K562 (cell line): ENCODE data around the gene TMF1. TPM values are rescaled to one million over a fixed set of nuclear protein-coding genes. Genes with fewer than 3 reads are reported as not detected.

Experiments
- ATAC-seq: fragments of 200-7000 bp; cut with Tn5 transposase; 3 replicates; pipeline ENCODE4 v1.9.1; 2020; ENCODE audit warnings: moderate library complexity
- BruUV-seq: library from RNA; stranded (reverse); fragments of 400-500 nt; replicated peaks from 2 replicates; lab custom pipeline; 2021; lab: Mats Ljungman, UMichigan
- CTCF ChIA-PET: fragments of 300-600 bp; formaldehyde crosslinking; extraction: SDS; loops from one replicate; lab custom pipeline; 2021; ENCODE audit warnings: low intra/inter-chr PET ratio; lab: Yijun Ruan, JAX
- POLR2A ChIA-PET: fragments of 300-600, 350-650 bp; sonication (Branson Sonifier 250); formaldehyde crosslinking; extraction: SDS; loops from one replicate; lab custom pipeline; 2021; ENCODE audit warnings: antibody characterized with exemption, inconsistent platforms; lab: Yijun Ruan, JAX
- DNase-seq, 4 experiments: peaks; one replicate each; pipeline versions ENCODE4 v3.0.0 to v3.0.0-alpha.2; 2011 to 2018; ENCODE audit warnings: low spot score in 3 of 4, mixed read lengths in 3 of 4; ENCODE audit errors: extremely low read depth in 1 of 4
- FAIRE-seq: peaks from 2 replicates; lab custom pipeline; 2011; peaks lifted over from hg19 to GRCh38; lab: Jason Lieb, UNC
- H2AFZ ChIP-seq: 2 replicates; pipeline ENCODE4 v1.6.0; 2011; ENCODE audit warnings: low read depth, low read length, control low read depth, inconsistent platforms
- H3K27ac ChIP-seq: fragments of 200-600 bp; 3 replicates; pipeline ENCODE4 v1.8.0; 2011; ENCODE audit warnings: low read depth, mild to moderate bottlenecking, control low read depth, inconsistent platforms, low read length, moderate library complexity, mixed read lengths; ENCODE audit errors: extremely low read depth
- H3K27me3 ChIP-seq, 2 experiments: fragments of 300-600 bp in 1 of 2; 2 replicates in 1 of 2; 3 replicates in 1 of 2; pipeline versions ENCODE4 v1.6.0 to v1.8.0; 2011; ENCODE audit warnings: inconsistent platforms in 2 of 2, low read length in 2 of 2, mild to moderate bottlenecking in 1 of 2, mixed read lengths in 1 of 2, moderate library complexity in 1 of 2; ENCODE audit not compliant: control insufficient read depth in 2 of 2, insufficient read depth in 2 of 2
- H3K36me3 ChIP-seq: fragments of 300-600 bp; 3 replicates; pipeline ENCODE4 v1.8.0; 2011; ENCODE audit warnings: mild to moderate bottlenecking, low read length, inconsistent platforms; ENCODE audit not compliant: control insufficient read depth, insufficient read depth
- H3K4me1 ChIP-seq, 2 experiments: fragments of 200-600 bp in 1 of 2; replicated peaks in 1 of 2; 2 replicates in 1 of 2; 3 replicates in 1 of 2; pipeline versions ENCODE4 v1.5.1 to v1.8.0; 2011; ENCODE audit warnings: inconsistent platforms in 2 of 2, low read length in 2 of 2, mild to moderate bottlenecking in 1 of 2, mixed read lengths in 1 of 2, moderate library complexity in 1 of 2; ENCODE audit not compliant: control insufficient read depth in 2 of 2, insufficient read depth in 2 of 2
- H3K4me2 ChIP-seq: 2 replicates; pipeline ENCODE4 v1.6.1; 2011; ENCODE audit warnings: low read length, control low read depth, inconsistent platforms, mixed read lengths; ENCODE audit not compliant: insufficient read depth
- H3K4me3 ChIP-seq: fragments of 200-600 bp; sonication (generic), shearing (Covaris generic); 2 replicates; pipeline ENCODE4 v1.5.1; 2016; ENCODE audit warnings: control low read depth, inconsistent platforms
- H3K79me2 ChIP-seq: fragments of 200-600 bp; 3 replicates; pipeline ENCODE4 v1.8.0; 2011; ENCODE audit warnings: low read length, inconsistent platforms; ENCODE audit not compliant: control insufficient read depth, insufficient read depth
- H3K9ac ChIP-seq, 2 experiments: 2 replicates each; pipeline versions ENCODE4 v1.6.0 to v1.6.1; 2011; ENCODE audit warnings: low read depth in 2 of 2, low read length in 2 of 2, control low read depth in 1 of 2, inconsistent platforms in 1 of 2, mild to moderate bottlenecking in 1 of 2, mixed read lengths in 1 of 2; ENCODE audit not compliant: insufficient read depth in 1 of 2
- H3K9me1 ChIP-seq: one replicate; pipeline ENCODE4 v1.6.0; 2011; ENCODE audit warnings: inconsistent platforms, mild to moderate bottlenecking, low read length, moderate library complexity; ENCODE audit not compliant: control insufficient read depth, insufficient read depth
- H3K9me3 ChIP-seq: replicated peaks from 2 replicates; pipeline ENCODE4 v1.5.1; 2011; ENCODE audit warnings: low read depth, low read length, inconsistent platforms; ENCODE audit not compliant: control insufficient read depth, insufficient read depth
- H4K20me1 ChIP-seq: replicated peaks from 2 replicates; pipeline ENCODE4 v1.6.1; 2011; ENCODE audit warnings: low read length, inconsistent platforms, mixed read lengths; ENCODE audit not compliant: control insufficient read depth, insufficient read depth
- CHD2 ChIP-seq: IDR thresholded peaks from 2 replicates; pipeline ENCODE4 v1.6.1; 2011; ENCODE audit warnings: low read depth, low read length
- ESRRB ChIP-seq: fragments of 250-450 bp; sonication (Bioruptor Pico); IDR thresholded peaks from 2 replicates; pipeline ENCODE4 v1.5.0; 2020; ENCODE audit warnings: mild to moderate bottlenecking, moderate library complexity, borderline replicate concordance
- PCBP2 ChIP-seq: fragments of 200-400 bp; formaldehyde crosslinking; IDR thresholded peaks from 2 replicates; pipeline ENCODE4 v1.6.1; 2018; ENCODE audit warnings: low read length, low read depth, mild to moderate bottlenecking, moderate library complexity; ENCODE audit not compliant: poor library complexity, severe bottlenecking
- SOX6 ChIP-seq: fragments of 450-650 bp; IDR thresholded peaks from 2 replicates; pipeline ENCODE4 v1.6.1; 2014; ENCODE audit warnings: mild to moderate bottlenecking
- U2AF2 ChIP-seq: fragments of 200-400 bp; formaldehyde crosslinking; optimal IDR thresholded peaks from 2 replicates; pipeline ENCODE3; 2017; ENCODE audit warnings: low read depth, mild to moderate bottlenecking, low read length
- WGBS: fragments of 100-300 bp; shearing (Covaris generic); methylation state at CpG from one replicate; pipeline ENCODE4 v1.1.6; 2016; ENCODE audit warnings: low coverage, mixed read lengths; ENCODE audit not compliant: insufficient coverage; ENCODE audit errors: missing lambda C conversion rate; 5-methylcytosine and 5-hydroxymethylcytosine counted together
- in situ Hi-C: fragments of 300-500 bp; cut with MboI; formaldehyde crosslinking; loops from 4 replicates; pipeline ENCODE4 v1.15.0; 2018; ENCODE audit warnings: inconsistent platforms, mixed read lengths
- intact Hi-C: fragments of 100-400 bp; cut with micrococcal nuclease; formaldehyde crosslinking; loops from 2 replicates; pipeline ENCODE4 v1.14.2; 2022
- polyA plus RNA-seq, 8 experiments: library from polyadenylated mRNA; depleted of rRNA in 4 of 8; stranded (reverse) in 5 of 8; unstranded in 3 of 8; fragments of >200 nt; fragmentation: Nextera tagmentation in 2 of 8; fragmentation: Illumina TruSeq in 1 of 8; extraction: Ambion mirVana in 2 of 8; extraction: Trizol in 1 of 8; gene quantifications; 2 replicates each; pipeline versions ENCODE4 v1.2.1 to v1.2.3, GENCODE V29; 2011 to 2014; ENCODE audit warnings: inconsistent platforms in 1 of 8, missing spikeins in 1 of 8
- total RNA-seq, 7 experiments: library from RNA; depleted of rRNA in 6 of 7; stranded (reverse); fragments of >200 nt in 6 of 7; fragmentation: Illumina TruSeq in 2 of 7; extraction: Trizol in 2 of 7; gene quantifications; 2 replicates each; pipeline versions ENCODE4 v1.2.1 to v1.2.3, GENCODE V29; 2011 to 2021; ENCODE audit warnings: low replicate concordance in 1 of 7
- TF ChIP-seq, protein P1 (sequence below), 2 experiments: IDR thresholded peaks; 2 replicates each; pipeline ENCODE4 v1.6.1; 2012; ENCODE audit warnings: improper control_type of control experiment in 2 of 2, low read depth in 2 of 2, low read length in 2 of 2, borderline replicate concordance in 1 of 2
- TF ChIP-seq, protein P2 (sequence below): fragments of 250-450 bp; sonication (Bioruptor Pico); IDR thresholded peaks from 2 replicates; pipeline ENCODE4 v1.4.0; 2020; ENCODE audit warnings: mild to moderate bottlenecking, moderate library complexity
- TF ChIP-seq, protein P3 (sequence below): fragments of 450-650 bp; IDR thresholded peaks from 2 replicates; pipeline ENCODE4 v1.6.1; 2014; ENCODE audit warnings: low read depth, mild to moderate bottlenecking, moderate library complexity, borderline replicate concordance
- TF ChIP-seq, protein P4 (sequence below): sonication (generic); formaldehyde crosslinking; IDR thresholded peaks from 2 replicates; pipeline ENCODE4 v1.8.0; 2022; ENCODE audit warnings: missing genetic modification reagents, mild to moderate bottlenecking, moderate library complexity, borderline replicate concordance
- TF ChIP-seq, protein P5 (sequence below): fragments of 450-650 bp; formaldehyde crosslinking; IDR thresholded peaks from 2 replicates; pipeline ENCODE4 v1.4.0; 2020; ENCODE audit warnings: mild to moderate bottlenecking, mixed read lengths
- TF ChIP-seq, protein P6 (sequence below): sonication (generic); formaldehyde crosslinking; IDR thresholded peaks from 2 replicates; pipeline ENCODE4 v1.9.0; 2022; ENCODE audit warnings: mild to moderate bottlenecking, missing genetic modification reagents

TMF1 gene
- total and polyA plus RNA-seq, 9 of the 15 experiments (the other 6 are each of a cell fraction or from before 2014, with no cell fraction given): 3.1 to 13.9 (median 10.3) TPM

DNA sequence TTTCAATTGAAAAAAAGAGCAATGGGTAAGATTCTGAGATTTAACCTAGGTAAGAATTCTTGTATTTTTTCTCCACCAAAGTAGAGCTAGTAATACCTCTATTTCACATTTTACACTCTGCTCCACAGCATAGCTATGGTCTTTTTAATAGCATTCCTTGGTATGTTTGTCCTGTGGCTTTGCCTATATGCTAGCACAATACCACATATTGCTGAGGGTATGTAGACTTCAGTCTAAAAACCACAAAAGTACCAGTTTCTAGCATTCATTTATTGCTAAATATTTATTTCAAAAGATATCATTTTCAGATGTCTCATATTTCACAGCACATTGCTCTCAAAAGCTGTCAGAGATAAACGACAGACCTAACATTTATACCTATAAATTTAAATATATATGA is 20.5 kb downstream of the TMF1 start (continued):
- TF ChIP-seq, protein P1, sequence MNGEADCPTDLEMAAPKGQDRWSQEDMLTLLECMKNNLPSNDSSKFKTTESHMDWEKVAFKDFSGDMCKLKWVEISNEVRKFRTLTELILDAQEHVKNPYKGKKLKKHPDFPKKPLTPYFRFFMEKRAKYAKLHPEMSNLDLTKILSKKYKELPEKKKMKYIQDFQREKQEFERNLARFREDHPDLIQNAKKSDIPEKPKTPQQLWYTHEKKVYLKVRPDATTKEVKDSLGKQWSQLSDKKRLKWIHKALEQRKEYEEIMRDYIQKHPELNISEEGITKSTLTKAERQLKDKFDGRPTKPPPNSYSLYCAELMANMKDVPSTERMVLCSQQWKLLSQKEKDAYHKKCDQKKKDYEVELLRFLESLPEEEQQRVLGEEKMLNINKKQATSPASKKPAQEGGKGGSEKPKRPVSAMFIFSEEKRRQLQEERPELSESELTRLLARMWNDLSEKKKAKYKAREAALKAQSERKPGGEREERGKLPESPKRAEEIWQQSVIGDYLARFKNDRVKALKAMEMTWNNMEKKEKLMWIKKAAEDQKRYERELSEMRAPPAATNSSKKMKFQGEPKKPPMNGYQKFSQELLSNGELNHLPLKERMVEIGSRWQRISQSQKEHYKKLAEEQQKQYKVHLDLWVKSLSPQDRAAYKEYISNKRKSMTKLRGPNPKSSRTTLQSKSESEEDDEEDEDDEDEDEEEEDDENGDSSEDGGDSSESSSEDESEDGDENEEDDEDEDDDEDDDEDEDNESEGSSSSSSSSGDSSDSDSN (IDR thresholded peaks at IDR 0.05; ENCODE audit: borderline replicate concordance in 1 of 2, low read depth in 2 of 2, low read length in 2 of 2): no peak
- TF ChIP-seq, protein P2, sequence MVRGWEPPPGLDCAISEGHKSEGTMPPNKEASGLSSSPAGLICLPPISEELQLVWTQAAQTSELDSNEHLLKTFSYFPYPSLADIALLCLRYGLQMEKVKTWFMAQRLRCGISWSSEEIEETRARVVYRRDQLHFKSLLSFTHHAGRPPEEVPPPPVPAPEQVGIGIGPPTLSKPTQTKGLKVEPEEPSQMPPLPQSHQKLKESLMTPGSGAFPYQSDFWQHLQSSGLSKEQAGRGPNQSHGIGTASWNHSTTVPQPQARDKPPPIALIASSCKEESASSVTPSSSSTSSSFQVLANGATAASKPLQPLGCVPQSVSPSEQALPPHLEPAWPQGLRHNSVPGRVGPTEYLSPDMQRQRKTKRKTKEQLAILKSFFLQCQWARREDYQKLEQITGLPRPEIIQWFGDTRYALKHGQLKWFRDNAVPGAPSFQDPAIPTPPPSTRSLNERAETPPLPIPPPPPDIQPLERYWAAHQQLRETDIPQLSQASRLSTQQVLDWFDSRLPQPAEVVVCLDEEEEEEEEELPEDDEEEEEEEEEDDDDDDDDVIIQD: no peak
- TF ChIP-seq ESRRB (CRISPR knock-in tag): no peak
- TF ChIP-seq, all 486 proteins: peak for 0

DNA sequence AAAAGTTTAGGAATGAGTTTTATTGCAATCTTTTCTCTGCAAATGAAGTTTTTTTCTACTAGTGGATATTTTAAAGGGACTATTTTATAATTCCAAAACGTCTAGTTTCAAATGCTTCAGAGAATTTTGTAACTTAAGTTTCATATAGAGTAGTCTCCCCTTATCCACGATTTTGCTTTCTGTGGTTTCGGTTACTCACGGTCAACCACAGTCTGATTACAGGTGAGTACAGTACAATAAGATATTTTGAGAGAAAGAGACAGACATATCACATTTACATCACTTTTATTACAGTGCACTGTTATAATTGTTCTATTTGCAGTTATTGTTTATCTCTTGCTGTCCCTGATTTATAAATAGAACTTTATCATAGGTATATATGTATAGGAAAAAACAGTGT is 31.3 kb downstream of the TMF1 start:
- DNase-seq: no peak
- in situ Hi-C loops (no loop called here), intact Hi-C loops (no loop called here)
- Histone ChIP-seq H3K9me1 (no peaks in the 10 kb centered on the region), H3K4me2 (no peak overlapping the region), H3K4me1 (peaks cover 0 to 2% of the 10 kb centered on the region in 2 experiments; a peak in 1 of 5 replicates), H3K79me2 (no peaks in the 10 kb centered on the region), H3K9ac (no peak overlapping the region), H3K27me3 (no peaks in the 10 kb centered on the region), H3K9me3 (no peaks in the 10 kb centered on the region), H2AFZ (no peak overlapping the region), H3K27ac (no peak overlapping the region), H3K4me3 (no peak overlapping the region), H4K20me1 (no peaks in the 10 kb centered on the region), H3K36me3 (peaks cover 35% of the 10 kb centered on the region)
- no peak for FAIRE-seq
- BruUV-seq: no TSS peak
- no peak for ATAC-seq
- POLR2A ChIA-PET: no interaction called here
- CTCF ChIA-PET: no interaction called here
- 56% methylated on average over 4 of the region's 4 CpGs for WGBS
- TF ChIP-seq SOX6 (no peak), PCBP2 (no peak), CHD2 (no peak), U2AF2 (no peak)
- TF ChIP-seq, protein P3, sequence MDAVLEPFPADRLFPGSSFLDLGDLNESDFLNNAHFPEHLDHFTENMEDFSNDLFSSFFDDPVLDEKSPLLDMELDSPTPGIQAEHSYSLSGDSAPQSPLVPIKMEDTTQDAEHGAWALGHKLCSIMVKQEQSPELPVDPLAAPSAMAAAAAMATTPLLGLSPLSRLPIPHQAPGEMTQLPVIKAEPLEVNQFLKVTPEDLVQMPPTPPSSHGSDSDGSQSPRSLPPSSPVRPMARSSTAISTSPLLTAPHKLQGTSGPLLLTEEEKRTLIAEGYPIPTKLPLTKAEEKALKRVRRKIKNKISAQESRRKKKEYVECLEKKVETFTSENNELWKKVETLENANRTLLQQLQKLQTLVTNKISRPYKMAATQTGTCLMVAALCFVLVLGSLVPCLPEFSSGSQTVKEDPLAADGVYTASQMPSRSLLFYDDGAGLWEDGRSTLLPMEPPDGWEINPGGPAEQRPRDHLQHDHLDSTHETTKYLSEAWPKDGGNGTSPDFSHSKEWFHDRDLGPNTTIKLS: no peak
- TF ChIP-seq, protein P4, sequence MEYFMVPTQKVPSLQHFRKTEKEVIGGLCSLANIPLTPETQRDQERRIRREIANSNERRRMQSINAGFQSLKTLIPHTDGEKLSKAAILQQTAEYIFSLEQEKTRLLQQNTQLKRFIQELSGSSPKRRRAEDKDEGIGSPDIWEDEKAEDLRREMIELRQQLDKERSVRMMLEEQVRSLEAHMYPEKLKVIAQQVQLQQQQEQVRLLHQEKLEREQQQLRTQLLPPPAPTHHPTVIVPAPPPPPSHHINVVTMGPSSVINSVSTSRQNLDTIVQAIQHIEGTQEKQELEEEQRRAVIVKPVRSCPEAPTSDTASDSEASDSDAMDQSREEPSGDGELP: no peak
- TF ChIP-seq, protein P5, sequence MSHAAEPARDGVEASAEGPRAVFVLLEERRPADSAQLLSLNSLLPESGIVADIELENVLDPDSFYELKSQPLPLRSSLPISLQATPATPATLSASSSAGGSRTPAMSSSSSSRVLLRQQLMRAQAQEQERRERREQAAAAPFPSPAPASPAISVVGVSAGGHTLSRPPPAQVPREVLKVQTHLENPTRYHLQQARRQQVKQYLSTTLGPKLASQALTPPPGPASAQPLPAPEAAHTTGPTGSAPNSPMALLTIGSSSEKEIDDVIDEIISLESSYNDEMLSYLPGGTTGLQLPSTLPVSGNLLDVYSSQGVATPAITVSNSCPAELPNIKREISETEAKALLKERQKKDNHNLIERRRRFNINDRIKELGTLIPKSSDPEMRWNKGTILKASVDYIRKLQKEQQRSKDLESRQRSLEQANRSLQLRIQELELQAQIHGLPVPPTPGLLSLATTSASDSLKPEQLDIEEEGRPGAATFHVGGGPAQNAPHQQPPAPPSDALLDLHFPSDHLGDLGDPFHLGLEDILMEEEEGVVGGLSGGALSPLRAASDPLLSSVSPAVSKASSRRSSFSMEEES: no peak
- TF ChIP-seq, protein P6, sequence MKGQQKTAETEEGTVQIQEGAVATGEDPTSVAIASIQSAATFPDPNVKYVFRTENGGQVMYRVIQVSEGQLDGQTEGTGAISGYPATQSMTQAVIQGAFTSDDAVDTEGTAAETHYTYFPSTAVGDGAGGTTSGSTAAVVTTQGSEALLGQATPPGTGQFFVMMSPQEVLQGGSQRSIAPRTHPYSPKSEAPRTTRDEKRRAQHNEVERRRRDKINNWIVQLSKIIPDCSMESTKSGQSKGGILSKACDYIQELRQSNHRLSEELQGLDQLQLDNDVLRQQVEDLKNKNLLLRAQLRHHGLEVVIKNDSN (CRISPR knock-in tag): no peak
